Parathyroid adenoma (tissue), 2 donors: Measurements from ENCODE around the gene UNC13D.

Experiments
- H2AFZ ChIP-seq: fragments of 300-600 bp; sonication (generic); one replicate; pipeline ENCODE4 v1.7.0; 2017; ENCODE audit warnings: antibody characterized with exemption, mild to moderate bottlenecking
- H3K27ac ChIP-seq: fragments of 300-600 bp; sonication (generic); one replicate; pipeline ENCODE4 v1.7.0; 2017
- H3K27me3 ChIP-seq: fragments of 300-600 bp; sonication (generic); one replicate; pipeline ENCODE4 v1.7.0; 2017; ENCODE audit warnings: low read length; ENCODE audit not compliant: control insufficient read depth, insufficient read depth
- H3K36me3 ChIP-seq: fragments of 300-600 bp; sonication (generic); one replicate; pipeline ENCODE4 v1.7.0; 2017; ENCODE audit warnings: low read length; ENCODE audit not compliant: control insufficient read depth, insufficient read depth
- H3K4me1 ChIP-seq: fragments of 300-600 bp; sonication (generic); one replicate; pipeline ENCODE4 v1.7.0; 2017; ENCODE audit warnings: control low read depth
- H3K4me2 ChIP-seq: fragments of 300-600 bp; sonication (generic); one replicate; pipeline ENCODE4 v1.7.0; 2017; ENCODE audit warnings: low read length
- H3K4me3 ChIP-seq: fragments of 300-600 bp; sonication (generic); one replicate; pipeline ENCODE4 v1.7.0; 2017; ENCODE audit warnings: low read depth, low read length
- H3K79me2 ChIP-seq: fragments of 300-600 bp; sonication (generic); one replicate; pipeline ENCODE4 v1.7.0; 2017; ENCODE audit warnings: control low read depth
- H3K9ac ChIP-seq: fragments of 300-600 bp; sonication (generic); one replicate; pipeline ENCODE4 v1.7.0; 2017; ENCODE audit warnings: mild to moderate bottlenecking
- H3K9me3 ChIP-seq: fragments of 300-600 bp; sonication (generic); one replicate; pipeline ENCODE4 v1.7.0; 2017; ENCODE audit warnings: low read length; ENCODE audit not compliant: control insufficient read depth
- TF ChIP-seq, protein P1 (sequence below): fragments of 300-600 bp; sonication (generic); IDR thresholded peaks from one replicate; pipeline ENCODE4 v1.7.0; 2017; ENCODE audit warnings: antibody characterized with exemption, mild to moderate bottlenecking
- donor health status: primary hyperparathyroidism.

Gene UNC13D

DNA sequence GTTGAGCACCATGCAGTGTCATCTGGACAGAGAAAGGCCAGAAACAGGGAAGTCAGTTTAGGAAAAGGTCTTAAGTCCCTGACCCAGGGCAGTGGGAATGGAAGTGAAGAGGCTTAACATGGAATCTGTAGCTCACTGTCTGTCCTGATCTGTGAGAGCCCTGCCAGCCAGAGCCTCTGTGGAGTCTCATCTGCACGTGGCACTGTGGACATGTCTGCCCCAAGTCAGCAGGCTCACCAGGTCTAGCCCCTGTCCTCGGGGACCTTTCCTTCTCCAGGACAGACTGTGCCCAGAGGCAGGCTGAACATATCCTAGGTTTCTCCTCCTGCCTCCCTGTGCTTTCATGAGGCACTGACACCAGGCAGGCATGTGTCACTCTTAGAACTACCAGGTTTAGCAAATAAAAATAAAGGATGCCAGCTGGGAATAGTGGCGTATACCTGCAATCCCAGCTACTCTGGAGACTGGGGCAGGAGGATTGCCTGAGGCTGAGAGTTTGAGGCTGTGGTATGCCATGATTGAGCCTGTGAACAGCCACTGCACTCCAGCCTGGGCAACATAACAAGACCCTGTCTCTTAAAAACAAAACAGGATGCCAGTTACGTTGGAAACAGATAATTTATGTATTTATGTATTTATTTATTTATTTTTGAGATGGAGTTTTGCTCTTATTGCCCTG is 37.2 kb downstream of the UNC13D start:
- Histone ChIP-seq H3K9me3 (no peaks in the 10 kb centered on the region), H3K36me3 (no peaks in the 10 kb centered on the region), H3K4me3 (no peak overlapping the region), H2AFZ (no peak overlapping the region), H3K9ac (no peak overlapping the region), H3K79me2 (peaks cover 45% of the 10 kb centered on the region), H3K27ac (no peak overlapping the region), H3K27me3 (no peaks in the 10 kb centered on the region), H3K4me2 (no peak overlapping the region), H3K4me1 (no peaks in the 10 kb centered on the region)
- TF ChIP-seq, protein P1, sequence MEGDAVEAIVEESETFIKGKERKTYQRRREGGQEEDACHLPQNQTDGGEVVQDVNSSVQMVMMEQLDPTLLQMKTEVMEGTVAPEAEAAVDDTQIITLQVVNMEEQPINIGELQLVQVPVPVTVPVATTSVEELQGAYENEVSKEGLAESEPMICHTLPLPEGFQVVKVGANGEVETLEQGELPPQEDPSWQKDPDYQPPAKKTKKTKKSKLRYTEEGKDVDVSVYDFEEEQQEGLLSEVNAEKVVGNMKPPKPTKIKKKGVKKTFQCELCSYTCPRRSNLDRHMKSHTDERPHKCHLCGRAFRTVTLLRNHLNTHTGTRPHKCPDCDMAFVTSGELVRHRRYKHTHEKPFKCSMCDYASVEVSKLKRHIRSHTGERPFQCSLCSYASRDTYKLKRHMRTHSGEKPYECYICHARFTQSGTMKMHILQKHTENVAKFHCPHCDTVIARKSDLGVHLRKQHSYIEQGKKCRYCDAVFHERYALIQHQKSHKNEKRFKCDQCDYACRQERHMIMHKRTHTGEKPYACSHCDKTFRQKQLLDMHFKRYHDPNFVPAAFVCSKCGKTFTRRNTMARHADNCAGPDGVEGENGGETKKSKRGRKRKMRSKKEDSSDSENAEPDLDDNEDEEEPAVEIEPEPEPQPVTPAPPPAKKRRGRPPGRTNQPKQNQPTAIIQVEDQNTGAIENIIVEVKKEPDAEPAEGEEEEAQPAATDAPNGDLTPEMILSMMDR = no peak

DNA sequence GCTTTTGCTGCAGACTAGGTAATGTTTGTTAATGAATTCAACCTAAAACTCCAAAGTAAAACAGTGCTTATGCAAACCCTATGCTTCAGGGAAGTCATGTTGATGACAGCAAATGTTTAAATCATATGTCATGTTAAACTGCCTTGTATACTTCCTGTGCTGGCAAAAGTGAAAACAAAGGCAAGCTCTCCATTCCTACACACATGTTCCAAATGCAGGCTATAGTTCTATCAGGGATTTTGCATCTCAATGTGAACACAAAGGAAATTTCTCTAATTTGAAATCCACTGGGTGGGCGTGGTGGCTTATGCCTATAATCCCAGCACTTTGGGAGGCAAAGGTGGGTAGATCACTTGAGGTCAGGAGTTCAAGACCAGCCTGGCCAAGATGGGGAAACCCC is 40.3 kb downstream of the UNC13D start:
- Histone ChIP-seq H3K27me3 (no peaks in the 10 kb centered on the region), H3K9ac (no peak overlapping the region), H3K4me2 (no peak overlapping the region), H3K27ac (no peak overlapping the region), H3K4me3 (no peak overlapping the region), H3K4me1 (no peaks in the 10 kb centered on the region), H3K9me3 (no peaks in the 10 kb centered on the region), H2AFZ (no peak overlapping the region), H3K36me3 (no peaks in the 10 kb centered on the region), H3K79me2 (peaks cover 60% of the 10 kb centered on the region)
- TF ChIP-seq, protein P1 = no peak

DNA sequence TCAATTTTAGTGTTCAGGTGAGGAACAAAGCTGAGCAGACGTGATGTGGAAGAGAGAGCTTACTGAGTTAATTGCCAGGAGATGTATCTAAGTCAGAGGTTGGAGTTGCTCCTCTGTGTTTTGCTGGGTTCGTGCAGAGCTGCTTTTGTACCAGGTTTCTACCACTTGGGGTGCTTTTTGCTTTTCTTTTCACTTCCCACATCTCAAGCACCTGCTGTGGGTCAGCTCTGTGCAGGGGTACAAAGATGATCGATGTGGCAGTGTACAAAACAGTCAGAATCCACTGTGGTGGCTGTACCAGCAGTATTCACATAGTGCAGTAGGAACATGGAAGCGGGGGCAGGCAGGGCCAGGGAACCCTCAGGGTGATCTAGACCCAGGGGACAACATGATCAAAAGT is 44.8 kb downstream of the UNC13D start:
- Histone ChIP-seq H3K36me3 (no peaks in the 10 kb centered on the region), H3K4me1 (no peaks in the 10 kb centered on the region), H3K4me2 (no peak overlapping the region), H2AFZ (no peak overlapping the region), H3K27me3 (no peaks in the 10 kb centered on the region), H3K9ac (no peak overlapping the region), H3K79me2 (peaks cover 64% of the 10 kb centered on the region), H3K27ac (no peak overlapping the region), H3K9me3 (no peaks in the 10 kb centered on the region), H3K4me3 (no peak overlapping the region)
- TF ChIP-seq, protein P1 = no peak

DNA sequence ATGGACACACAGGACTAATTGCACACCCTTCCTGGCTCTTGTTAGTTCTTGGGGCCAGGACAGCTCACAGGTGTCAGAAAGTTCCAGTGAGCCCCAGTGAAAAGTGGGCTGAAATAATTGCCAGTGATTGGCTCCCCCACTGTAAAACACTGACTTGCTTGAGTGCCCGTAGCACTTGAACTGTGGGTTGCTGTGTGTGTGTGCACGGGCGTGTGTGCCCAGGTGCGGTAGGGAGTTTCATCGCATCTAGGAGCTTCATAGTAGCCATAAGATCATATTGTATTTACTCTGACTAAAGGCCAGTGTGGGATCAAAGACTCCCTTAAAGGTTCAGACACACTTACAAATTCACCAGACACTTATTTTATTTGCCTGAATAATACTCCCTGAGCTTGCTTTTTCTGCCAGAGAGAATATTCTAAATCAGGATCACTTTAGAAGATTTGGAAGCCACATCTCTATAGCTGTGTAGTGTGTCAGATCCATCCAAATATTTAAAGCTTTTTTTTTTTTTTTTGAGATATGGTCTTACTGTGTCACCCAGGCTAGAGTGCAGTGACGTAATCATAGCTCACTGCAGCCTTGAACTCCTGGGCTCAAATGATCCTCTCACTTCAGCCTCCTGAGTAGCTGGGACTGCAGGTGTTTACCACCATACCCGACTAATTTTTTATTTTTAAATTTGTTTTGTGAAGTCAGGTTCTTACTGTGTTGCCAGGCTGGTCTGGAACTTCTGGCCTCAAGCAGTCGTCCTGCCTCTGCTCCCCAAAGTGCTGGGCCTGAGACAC is 48.2 kb downstream of the UNC13D start:
- TF ChIP-seq, protein P1 = no peak
- no peak overlapping the region for H2AFZ ChIP-seq
- no peaks in the 10 kb centered on the region for H3K9me3 ChIP-seq
- no peak overlapping the region for H3K9ac ChIP-seq
- H3K4me3 ChIP-seq = no peak overlapping the region
- H3K4me2 ChIP-seq = no peak overlapping the region
- H3K27ac ChIP-seq = no peak overlapping the region
- H3K36me3 ChIP-seq = no peaks in the 10 kb centered on the region
- H3K27me3 ChIP-seq = no peaks in the 10 kb centered on the region
- H3K79me2 ChIP-seq = peaks cover 81% of the 10 kb centered on the region
- H3K4me1 ChIP-seq = no peaks in the 10 kb centered on the region
